ENCODE measurements around the gene SLC52A1. TPM values are rescaled to one million over a fixed set of nuclear protein-coding genes. Genes with fewer than 3 reads are reported as not detected.
"Not testable (repeated sequence)": the region's sequence is repeated elsewhere in the genome, so short reads cannot be mapped to it uniquely, and the experiment has no call there.

The SLC52A1 gene
- polyA plus RNA-seq, 2 of the 4 experiments (the other 2 are of a cell fraction) = 1.0 to 1.4 TPM

- TF ChIP-seq E2F6 (IDR thresholded peaks at IDR 0.05; ENCODE audit: borderline replicate concordance, low read depth) = peak; percentile 95
Measured at GRCh38 chr17:5078106-5079028, 43.1 kb upstream of the SLC52A1 start, which contains the start of gene ZFP3 (continued).

- Histone ChIP-seq H3K9me3 (peaks cover 61% of the 10 kb centered on the region), H3K4me3 (peak overlapping the region; percentile 61), H3K4me1 (no peaks in the 10 kb centered on the region), H3K4me2 (peak overlapping the region; percentile 78), H3K27ac (peak overlapping the region; percentile 67 to 87)
- ChIA-PET POLR2A (interaction anchor here (1.0 kb wide), 1 partner anchor 110 kb away, joined by 3 read pairs; the partner anchor contains the start of gene SPAG7), CTCF (interaction anchor here (0.6 to 1.6 kb wide), 2 partner anchors 11 to 24 kb away, joined by 4 read pairs; no protein-coding TSS in a partner anchor)
- FAIRE-seq (no peak), DNase-seq (ENCODE audit: low read depth in 1 of 2, low spot score in 1 of 2) (no peak), ATAC-seq (peak; percentile 47 to 51; a peak in 4 of 6 replicates)
- WGBS (ENCODE audit: missing lambda C conversion rate) = 52% methylated on average over 14 of the region's 14 CpGs
- TF ChIP-seq RFX5 (IDR thresholded peaks at IDR 0.05) (no peak), ZSCAN20 (CRISPR knock-in tag; IDR thresholded peaks at IDR 0.05) (0 out of 2 replicates have a peak, but pooled peaks have one; percentile 27), POLR2A (IDR thresholded peaks at IDR 0.05; ENCODE audit: low read length) (0 out of 2 replicates have a peak, but pooled peaks have one; percentile 11), EP300 (IDR thresholded peaks at IDR 0.05) (no peak), ZNF302 (CRISPR knock-in tag; IDR thresholded peaks at IDR 0.05) (peak; percentile 66; the same call in 1 of the 2 replicates), JUN (IDR thresholded peaks at IDR 0.05) (no peak)
Measured at GRCh38 chr17:5077781-5078105, 42.5 kb upstream of the SLC52A1 start.

- H3K27ac ChIP-seq; H3K4me1 ChIP-seq; ATAC-seq; H3K4me3 ChIP-seq; H3K4me2 ChIP-seq; POLR2A ChIA-PET; FAIRE-seq; DNase-seq (ENCODE audit: low read depth in 1 of 2, low spot score in 1 of 2): not testable (repeated sequence)
- WGBS (ENCODE audit: missing lambda C conversion rate) = 95% methylated on average over 24 of the region's 24 CpGs
- peaks cover 59% of the 10 kb centered on the region for H3K9me3 ChIP-seq
- CTCF ChIA-PET = interaction anchor here (1.6 kb wide), 1 partner anchor 12 kb away, joined by 4 read pairs; no protein-coding TSS in a partner anchor
Measured at GRCh38 chr17:5077275-5077674, 42.0 kb upstream of the SLC52A1 start.

- H3K27ac ChIP-seq; DNase-seq (ENCODE audit: low read depth in 1 of 2, low spot score in 1 of 2); FAIRE-seq; H3K4me3 ChIP-seq; ATAC-seq; H3K4me1 ChIP-seq; H3K4me2 ChIP-seq: not testable (repeated sequence)
- ChIA-PET CTCF (interaction anchor here (0.8 kb wide), 1 partner anchor 13 kb away, joined by 3 read pairs; no protein-coding TSS in a partner anchor), POLR2A (interaction anchor here (0.6 kb wide), 1 partner anchor 25 kb away, joined by 5 read pairs; no protein-coding TSS in a partner anchor)
- peaks cover 52% of the 10 kb centered on the region for H3K9me3 ChIP-seq
- 85% methylated on average over 4 of the region's 5 CpGs for whole genome bisulfite sequencing (ENCODE audit: missing lambda C conversion rate)
- peak; percentile 93 for TF ChIP-seq EHF (CRISPR knock-in tag; IDR thresholded peaks at IDR 0.05)
- peak; percentile 79; the same call in 1 of the 2 replicates for TF ChIP-seq HOXB5 (CRISPR knock-in tag; IDR thresholded peaks at IDR 0.05)
- TF ChIP-seq HOXB13 (CRISPR knock-in tag; IDR thresholded peaks at IDR 0.05; ENCODE audit: low read depth) = peak; percentile 85; the same call in 1 of the 2 replicates
- TF ChIP-seq ZNF302 (CRISPR knock-in tag; IDR thresholded peaks at IDR 0.05) = peak; percentile 88; the same call in 1 of the 2 replicates
- peak; percentile 72; the same call in 1 of the 2 replicates for TF ChIP-seq FOXS1 (CRISPR knock-in tag; IDR thresholded peaks at IDR 0.05)
Measured at GRCh38 chr17:5075472-5075871, 40.2 kb upstream of the SLC52A1 start.

GRCh38 chr17:5069724-5070123 lies 34.5 kb upstream of the SLC52A1 start:
- Histone ChIP-seq H3K9me3 (peaks cover 9% of the 10 kb centered on the region; the same call in 1 of the 3 replicates), H3K4me1 (no peaks in the 10 kb centered on the region), H3K4me3 (no peak overlapping the region), H3K4me2 (no peak overlapping the region), H3K27ac (no peak overlapping the region)
- DNase-seq (ENCODE audit: low read depth in 1 of 2, low spot score in 1 of 2) = no peak
- 52% methylated on average over 4 of the region's 4 CpGs for WGBS (ENCODE audit: missing lambda C conversion rate)
- no peak for ATAC-seq
- TF ChIP-seq NPAS2 (CRISPR knock-in tag; IDR thresholded peaks at IDR 0.05; ENCODE audit: borderline replicate concordance) (no peak), SMC3 (IDR thresholded peaks at IDR 0.05) (no peak), JUNB (IDR thresholded peaks at IDR 0.05) (no peak), POLR2A (IDR thresholded peaks at IDR 0.05; ENCODE audit: low read length) (no peak), PHF8 (IDR thresholded peaks at IDR 0.05; ENCODE audit: borderline replicate concordance, low read depth) (no peak), RAD21 (conservative IDR thresholded peaks at IDR 0.05 in 1 of 2, IDR thresholded peaks at IDR 0.05 in 1 of 2) (no peak), HEYL (CRISPR knock-in tag; IDR thresholded peaks at IDR 0.05) (no peak), POLR2AphosphoS2 (conservative IDR thresholded peaks at IDR 0.05; ENCODE audit: low read length) (no peak), ZNF302 (CRISPR knock-in tag; IDR thresholded peaks at IDR 0.05) (no peak), EP300 (IDR thresholded peaks at IDR 0.05) (no peak), KDM5A (IDR thresholded peaks at IDR 0.05) (no peak), JUN (IDR thresholded peaks at IDR 0.05) (no peak), EHMT2 (IDR thresholded peaks at IDR 0.05; ENCODE audit: low read depth) (no peak), HOXB13 (CRISPR knock-in tag; IDR thresholded peaks at IDR 0.05; ENCODE audit: low read depth) (no peak), KDM1A (IDR thresholded peaks at IDR 0.05; ENCODE audit: low read depth) (no peak), HMGXB4 (CRISPR knock-in tag; IDR thresholded peaks at IDR 0.05; ENCODE audit: borderline replicate concordance) (no peak)
- POLR2A ChIA-PET = no interaction called here
- FAIRE-seq = no peak
- CTCF ChIA-PET = interaction anchor here (1.0 kb wide), 1 partner anchor 649 kb away, joined by 3 read pairs; no protein-coding TSS in a partner anchor
